ENCODE data around the gene PLCB1.

- TF ChIP-seq CTCF (IDR thresholded peaks at IDR 0.05) (no peak), POLR2A (IDR thresholded peaks at IDR 0.05) (no peak)
Observed at GRCh38 chr20:8267009-8267408, 134.9 kb downstream of the PLCB1 start.

Measured in uterus (tissue), 2 donors.